HEK293T (cell line): ENCODE results near the gene CARD11.

Experiments
- BHLHE40 ChIP-seq: fragments of 450-650 bp; IDR thresholded peaks from 2 replicates; pipeline ENCODE4 v1.6.1; 2016; ENCODE audit warnings: mild to moderate bottlenecking, moderate library complexity, borderline replicate concordance
- ELF4 ChIP-seq: fragments of 450-650 bp; IDR thresholded peaks from 2 replicates; pipeline ENCODE4 v1.6.1; 2017; ENCODE audit warnings: antibody characterized with exemption
- FOXK2 ChIP-seq: fragments of 450-650 bp; IDR thresholded peaks from 2 replicates; pipeline ENCODE4 v1.6.1; 2016; ENCODE audit warnings: mild to moderate bottlenecking
- FOXM1 ChIP-seq: fragments of 450-650 bp; IDR thresholded peaks from 2 replicates; pipeline ENCODE4 v1.6.1; 2017; ENCODE audit warnings: mild to moderate bottlenecking, borderline replicate concordance
- NFRKB ChIP-seq: fragments of 450-650 bp; IDR thresholded peaks from 2 replicates; pipeline ENCODE4 v1.6.1; 2016; ENCODE audit warnings: mild to moderate bottlenecking, moderate library complexity
- SP1 ChIP-seq: fragments of 450-650 bp; IDR thresholded peaks from 2 replicates; pipeline ENCODE4 v1.6.1; 2017
- SUZ12 ChIP-seq: fragments of 450-650 bp; IDR thresholded peaks from 2 replicates; pipeline ENCODE4 v1.6.1; 2016; ENCODE audit warnings: mild to moderate bottlenecking

- TF ChIP-seq ELF4, result no peak
- TF ChIP-seq BHLHE40, result no peak
- TF ChIP-seq SP1, result no peak
- TF ChIP-seq NFRKB, result no peak
- TF ChIP-seq FOXK2, result no peak
- no peak for TF ChIP-seq SUZ12
- TF ChIP-seq FOXM1, result no peak
Observed at GRCh38 chr7:2948749-2949148, 94.9 kb downstream of the CARD11 start.
